Lower lobe of right lung (tissue), 2 donors: ENCODE results near the gene SLC25A40. TPM values are rescaled to one million over a fixed set of nuclear protein-coding genes. Genes with fewer than 3 reads are reported as not detected.
A peak's percentile ranks its signal among the peaks of the same experiment; 100 is the strongest.
"Not testable (repeated sequence)": the region's sequence is repeated elsewhere in the genome, so short reads cannot be mapped to it uniquely, and the experiment has no call there.

Experiments
- ATAC-seq, 2 donors: fragments of 200-7000 bp; cut with Tn5 transposase; one replicate each; pipeline ENCODE4 v1.9.1; 2020 to 2022; ENCODE audit warnings: mild to moderate bottlenecking in 2 of 2, moderate library complexity in 2 of 2
- DNase-seq: peaks from one replicate; pipeline ENCODE4 v3.0.0-alpha.2; 2020
- H3K27ac ChIP-seq: fragments of 200-600 bp; one replicate; pipeline ENCODE4 v1.8.0; 2022
- H3K27me3 ChIP-seq: fragments of 200-600 bp; one replicate; pipeline ENCODE4 v1.8.0; 2022; ENCODE audit warnings: low read depth
- H3K36me3 ChIP-seq: fragments of 200-600 bp; one replicate; pipeline ENCODE4 v1.8.0; 2022; ENCODE audit warnings: mild to moderate bottlenecking
- H3K4me1 ChIP-seq: fragments of 200-600 bp; one replicate; pipeline ENCODE4 v1.8.0; 2022
- H3K4me3 ChIP-seq: fragments of 200-600 bp; one replicate; pipeline ENCODE4 v1.8.0; 2022; ENCODE audit warnings: mild to moderate bottlenecking
- H3K9me3 ChIP-seq: fragments of 200-600 bp; one replicate; pipeline ENCODE4 v1.8.0; 2022
- CTCF ChIP-seq: fragments of 200-600 bp; IDR thresholded peaks from one replicate; pipeline ENCODE4 v1.8.0; 2022; ENCODE audit warnings: antibody characterized with exemption, mild to moderate bottlenecking
- intact Hi-C: fragments of 100-400 bp; cut with DNase I; formaldehyde crosslinking; loops from one replicate; pipeline ENCODE4 v1.11.0; 2022
- total RNA-seq: library from RNA; stranded (reverse); fragmentation: NEBNext Ultra II Directional; extraction: Animal tissue kit (Norgen Biotek cat#: 25700); gene quantifications from one replicate; pipeline ENCODE4 v1.2.1, GENCODE V29; 2021
- donor health status: DM: no; HTN: yes; CAD: no; lungs with severe emphysema.

The SLC25A40 gene
- total RNA-seq, 1 donor from 2014 or later = 29.2 TPM

GRCh38 chr7:87852306-87852705, 23.9 kb downstream of the SLC25A40 start:
- Histone ChIP-seq H3K27me3 (no peaks in the 10 kb centered on the region), H3K4me1 (no peaks in the 10 kb centered on the region), H3K4me3 (no peak overlapping the region), H3K9me3 (no peaks in the 10 kb centered on the region), H3K27ac (no peak overlapping the region), H3K36me3 (peaks cover 15% of the 10 kb centered on the region)
- no peak for DNase-seq
- ATAC-seq = peak; percentile 29 to 37
- TF ChIP-seq CTCF = no peak
- intact Hi-C loops = no loop called here

GRCh38 chr7:87850836-87851593, 25.1 kb downstream of the SLC25A40 start:
- ATAC-seq (no peak), DNase-seq (no peak)
- Histone ChIP-seq H3K9me3 (no peaks in the 10 kb centered on the region), H3K27ac (no peak overlapping the region), H3K4me3 (no peak overlapping the region), H3K4me1 (no peaks in the 10 kb centered on the region), H3K27me3 (no peaks in the 10 kb centered on the region), H3K36me3 (peaks cover 19% of the 10 kb centered on the region)
- no peak for TF ChIP-seq CTCF
- intact Hi-C loops = no loop called here

GRCh38 chr7:87837597-87837996, 38.6 kb downstream of the SLC25A40 start:
- Histone ChIP-seq H3K4me1 (no peaks in the 10 kb centered on the region), H3K36me3 (peaks cover 12% of the 10 kb centered on the region), H3K4me3 (no peak overlapping the region), H3K27ac (no peak overlapping the region), H3K9me3 (no peaks in the 10 kb centered on the region), H3K27me3 (no peaks in the 10 kb centered on the region)
- TF ChIP-seq CTCF = no peak
- no peak for ATAC-seq
- intact Hi-C loops = no loop called here
- DNase-seq = no peak

GRCh38 chr7:87833130-87833529, 43.0 kb downstream of the SLC25A40 start:
- no peak for ATAC-seq

GRCh38 chr7:87831097-87831496, 45.1 kb downstream of the SLC25A40 start:
- intact Hi-C loops = no loop called here
- ATAC-seq (no peak), DNase-seq (no peak)
- Histone ChIP-seq H3K4me3 (no peak overlapping the region), H3K27me3 (no peaks in the 10 kb centered on the region), H3K36me3 (peaks cover 3% of the 10 kb centered on the region), H3K9me3 (no peaks in the 10 kb centered on the region), H3K4me1 (no peaks in the 10 kb centered on the region), H3K27ac (no peak overlapping the region)
- no peak for TF ChIP-seq CTCF

More at GRCh38 chr7:87833130-87833529, 43.0 kb downstream of the SLC25A40 start:
- no peak for DNase-seq
- no peak for TF ChIP-seq CTCF
- intact Hi-C loops = no loop called here
- Histone ChIP-seq H3K27ac (no peak overlapping the region), H3K4me1 (no peaks in the 10 kb centered on the region), H3K9me3 (no peaks in the 10 kb centered on the region), H3K36me3 (peaks cover 7% of the 10 kb centered on the region), H3K27me3 (no peaks in the 10 kb centered on the region), H3K4me3 (no peak overlapping the region)

- H3K27me3 ChIP-seq, H3K9me3 ChIP-seq, intact Hi-C loops, H3K4me3 ChIP-seq, ATAC-seq, DNase-seq, H3K4me1 ChIP-seq, H3K36me3 ChIP-seq, H3K27ac ChIP-seq: not testable (repeated sequence)
These were observed 47.8 kb downstream of the SLC25A40 start for GRCh38 chr7:87828383-87828782.

- intact Hi-C loops, H3K27ac ChIP-seq, H3K4me1 ChIP-seq, ATAC-seq, H3K9me3 ChIP-seq, H3K27me3 ChIP-seq, H3K4me3 ChIP-seq, DNase-seq, H3K36me3 ChIP-seq: not testable (repeated sequence)
These were observed 50.8 kb downstream of the SLC25A40 start for GRCh38 chr7:87825369-87825768.

- H3K27ac ChIP-seq, H3K36me3 ChIP-seq, H3K9me3 ChIP-seq, H3K27me3 ChIP-seq, DNase-seq, intact Hi-C loops, ATAC-seq, H3K4me3 ChIP-seq, H3K4me1 ChIP-seq: not testable (repeated sequence)
These were observed 54.1 kb downstream of the SLC25A40 start for GRCh38 chr7:87822056-87822455.
